K562 (cell line): ENCODE results near the gene SIRPB2. TPM values are rescaled to one million over a fixed set of nuclear protein-coding genes. Genes with fewer than 3 reads are reported as not detected.

Experiments
- EGR1 ChIP-seq: fragments of 450-650 bp; conservative IDR thresholded peaks from 2 replicates; pipeline ENCODE4 v1.6.1; 2017; ENCODE audit warnings: mild to moderate bottlenecking
- EHMT2 ChIP-seq: fragments of 450-650 bp; IDR thresholded peaks from 2 replicates; pipeline ENCODE4 v1.6.1; 2018; ENCODE audit warnings: antibody characterized with exemption
- FIP1L1 ChIP-seq: fragments of 200-400 bp; formaldehyde crosslinking; IDR thresholded peaks from 2 replicates; pipeline ENCODE4 v1.6.1; 2018; ENCODE audit warnings: mild to moderate bottlenecking, low read depth, low read length; ENCODE audit not compliant: poor library complexity, severe bottlenecking
- FOXA3 ChIP-seq, 2 experiments: fragments of 450-650 bp in 1 of 2; sonication (generic) in 1 of 2; formaldehyde crosslinking; IDR thresholded peaks in 1 of 2; conservative IDR thresholded peaks in 1 of 2; 2 replicates each; pipeline versions ENCODE4 v1.4.0 to v1.8.0; 2020 to 2022; ENCODE audit warnings: mild to moderate bottlenecking in 2 of 2, missing genetic modification reagents in 1 of 2
- GABPA ChIP-seq: fragments of 200-800 bp; sonication (Bioruptor generic); conservative IDR thresholded peaks from 2 replicates; pipeline ENCODE4 v1.6.1; 2016; ENCODE audit warnings: low read depth, missing genetic modification characterization, missing compliant biosample characterization
- HDAC2 ChIP-seq: fragments of 450-650 bp; IDR thresholded peaks from 2 replicates; pipeline ENCODE4 v1.6.1; 2016; ENCODE audit warnings: mild to moderate bottlenecking
- HMG20A ChIP-seq: fragments of 450-650 bp; formaldehyde crosslinking; conservative IDR thresholded peaks from 2 replicates; pipeline ENCODE4 v1.4.0; 2020; ENCODE audit warnings: mild to moderate bottlenecking, mixed read lengths
- HNRNPK ChIP-seq: fragments of 200-400 bp; formaldehyde crosslinking; IDR thresholded peaks from one replicate; pipeline ENCODE4 v1.6.1; 2018; ENCODE audit warnings: mild to moderate bottlenecking, low read depth, low read length; ENCODE audit not compliant: poor library complexity, severe bottlenecking
- L3MBTL2 ChIP-seq: fragments of 450-650 bp; IDR thresholded peaks from 2 replicates; pipeline ENCODE4 v1.6.1; 2016; ENCODE audit warnings: mild to moderate bottlenecking, moderate library complexity
- MYBL2 ChIP-seq, 2 experiments: fragments of 450-650 bp in 1 of 2; sonication (generic) in 1 of 2; formaldehyde crosslinking in 1 of 2; IDR thresholded peaks; 2 replicates each; pipeline versions ENCODE4 v1.6.1 to v1.8.1; 2017 to 2022; ENCODE audit warnings: borderline replicate concordance in 1 of 2, inconsistent platforms in 1 of 2, low read depth in 1 of 2, mild to moderate bottlenecking in 1 of 2, missing genetic modification reagents in 1 of 2, moderate library complexity in 1 of 2
- MYNN ChIP-seq, 2 experiments: sonication (generic); formaldehyde crosslinking in 1 of 2; IDR thresholded peaks; 2 replicates each; pipeline versions ENCODE4 v1.5.0 to v1.6.1; 2016 to 2020; ENCODE audit warnings: antibody characterized with exemption in 1 of 2, missing genetic modification reagents in 1 of 2
- NEUROD1 ChIP-seq: fragments of 150-350 bp; IDR thresholded peaks from 2 replicates; pipeline ENCODE4 v1.6.1; 2014; ENCODE audit warnings: borderline replicate concordance, low read length, low read depth; ENCODE audit not compliant: partially characterized antibody
- SIN3A ChIP-seq, 2 experiments: fragments of 150-350 bp in 1 of 2; IDR thresholded peaks; 2 replicates each; pipeline ENCODE4 v1.6.1; 2011 to 2016; ENCODE audit warnings: borderline replicate concordance in 2 of 2, low read depth in 2 of 2, low read length in 2 of 2, mild to moderate bottlenecking in 2 of 2, moderate library complexity in 2 of 2; ENCODE audit not compliant: control insufficient read depth in 1 of 2
- XRCC3 ChIP-seq: fragments of 450-650 bp; IDR thresholded peaks from 2 replicates; pipeline ENCODE4 v1.6.1; 2017; ENCODE audit warnings: mild to moderate bottlenecking, moderate library complexity
- ZBTB1 ChIP-seq: sonication (generic); formaldehyde crosslinking; IDR thresholded peaks from 2 replicates; pipeline ENCODE4 v1.8.1; 2023; ENCODE audit warnings: missing genetic modification reagents, low read depth, mild to moderate bottlenecking, borderline replicate concordance
- ZFP30 ChIP-seq: fragments of 250-450 bp; sonication (Bioruptor Pico); IDR thresholded peaks from 2 replicates; pipeline ENCODE4 v1.8.0; 2022; ENCODE audit warnings: moderate library complexity, mild to moderate bottlenecking, inconsistent platforms, borderline replicate concordance
- ZFPM2 ChIP-seq: fragments of 250-450 bp; sonication (Bioruptor Pico); IDR thresholded peaks from 2 replicates; pipeline ENCODE4 v1.5.1; 2022; ENCODE audit warnings: mild to moderate bottlenecking
- ZKSCAN3 ChIP-seq: fragments of 250-450 bp; sonication (Bioruptor Pico); IDR thresholded peaks from 2 replicates; pipeline ENCODE4 v1.4.0; 2020
- ZNF146 ChIP-seq: IDR thresholded peaks from one replicate; pipeline ENCODE4 v1.6.1; 2018; ENCODE audit warnings: missing compliant biosample characterization; ENCODE audit not compliant: unreplicated experiment
- polyA plus RNA-seq, 8 experiments: library from polyadenylated mRNA; depleted of rRNA in 4 of 8; stranded (reverse) in 5 of 8; unstranded in 3 of 8; fragments of >200 nt; fragmentation: Nextera tagmentation in 2 of 8; fragmentation: Illumina TruSeq in 1 of 8; extraction: Ambion mirVana in 2 of 8; extraction: Trizol in 1 of 8; gene quantifications; 2 replicates each; pipeline versions ENCODE4 v1.2.1 to v1.2.3, GENCODE V29; 2011 to 2014; ENCODE audit warnings: inconsistent platforms in 1 of 8, missing spikeins in 1 of 8
- total RNA-seq, 7 experiments: library from RNA; depleted of rRNA in 6 of 7; stranded (reverse); fragments of >200 nt in 6 of 7; fragmentation: Illumina TruSeq in 2 of 7; extraction: Trizol in 2 of 7; gene quantifications; 2 replicates each; pipeline versions ENCODE4 v1.2.1 to v1.2.3, GENCODE V29; 2011 to 2021; ENCODE audit warnings: low replicate concordance in 1 of 7
- TF ChIP-seq, protein P1 (sequence below): fragments of 450-650 bp; formaldehyde crosslinking; IDR thresholded peaks from 2 replicates; pipeline ENCODE4 v1.4.0; 2022; ENCODE audit warnings: missing genetic modification characterization
- TF ChIP-seq, protein P2 (sequence below), 2 experiments: IDR thresholded peaks; 2 replicates each; pipeline ENCODE4 v1.6.1; 2011; ENCODE audit warnings: borderline replicate concordance in 1 of 2, control low read depth in 1 of 2, low read depth in 1 of 2, low read length in 1 of 2, mild to moderate bottlenecking in 1 of 2, mixed read lengths in 1 of 2, moderate library complexity in 1 of 2; ENCODE audit not compliant: insufficient read depth in 1 of 2, insufficient read length in 1 of 2, poor library complexity in 1 of 2, severe bottlenecking in 1 of 2; ENCODE audit errors: extremely low read depth in 1 of 2
- TF ChIP-seq, protein P3 (sequence below), 2 experiments: fragments of 450-650 bp; IDR thresholded peaks; 2 replicates each; pipeline ENCODE4 v1.6.1; 2016

The SIRPB2 gene
- total and polyA plus RNA-seq, 9 of the 15 experiments (the other 6 are each of a cell fraction or from before 2014, with no cell fraction given), result 0.07 TPM; not detected in 7

DNA sequence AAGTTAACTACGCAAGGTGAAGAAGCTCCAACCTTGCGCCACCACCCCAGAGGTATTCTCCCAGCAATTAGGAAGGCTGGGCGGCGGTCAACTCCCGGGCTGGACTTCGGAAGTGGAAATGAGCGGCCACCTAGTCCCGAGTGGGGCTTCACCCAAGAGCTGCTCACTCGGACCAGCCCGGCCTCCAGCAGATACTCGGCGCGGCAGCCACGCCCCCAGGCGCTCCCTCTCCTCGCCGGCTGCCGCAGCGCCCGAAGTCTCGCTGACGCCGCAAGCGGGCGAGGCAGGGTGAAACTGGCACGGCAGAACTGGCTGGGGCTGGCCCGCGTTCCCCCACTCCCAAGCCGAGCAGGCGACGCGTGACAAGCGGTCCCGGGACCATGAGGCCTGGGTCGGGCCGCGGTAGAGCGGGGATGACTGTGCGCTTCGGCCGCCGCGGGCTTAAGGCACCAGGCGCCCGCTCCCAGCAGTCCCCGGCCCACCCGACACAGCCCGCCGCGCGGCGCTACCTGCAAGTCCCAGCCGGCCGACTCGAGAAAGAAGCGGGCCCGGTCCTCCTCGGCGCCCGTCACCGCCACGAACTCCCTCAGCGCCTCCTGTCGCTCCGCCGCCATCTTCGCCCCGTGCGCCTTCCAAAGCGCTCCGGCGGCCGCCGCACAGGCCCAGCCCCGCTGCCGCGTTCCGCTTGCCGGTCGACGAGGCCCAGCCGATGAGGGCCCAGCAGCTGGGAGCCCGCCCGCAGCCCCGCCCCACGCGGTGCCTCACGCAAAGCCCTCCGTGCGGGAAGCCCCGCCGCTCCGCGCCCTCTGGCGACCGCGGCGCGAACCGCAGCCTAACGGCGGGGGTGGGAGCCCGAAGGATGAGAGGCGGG lies 24.8 kb downstream of the SIRPB2 start, which contains the start of gene NSFL1C (continued):
- peak; percentile 97 for TF ChIP-seq FIP1L1
- TF ChIP-seq NEUROD1, result peak; percentile 60
- TF ChIP-seq ZFP30, result no peak
- no peak for TF ChIP-seq EHMT2
- TF ChIP-seq HDAC2, result no peak
- TF ChIP-seq ZFPM2 (CRISPR knock-in tag), result no peak
- no peak for TF ChIP-seq FOXA3 (CRISPR knock-in tag; conservative IDR thresholded peaks at IDR 0.05 in 1 of 2, IDR thresholded peaks at IDR 0.05 in 1 of 2)
- TF ChIP-seq, protein P1, sequence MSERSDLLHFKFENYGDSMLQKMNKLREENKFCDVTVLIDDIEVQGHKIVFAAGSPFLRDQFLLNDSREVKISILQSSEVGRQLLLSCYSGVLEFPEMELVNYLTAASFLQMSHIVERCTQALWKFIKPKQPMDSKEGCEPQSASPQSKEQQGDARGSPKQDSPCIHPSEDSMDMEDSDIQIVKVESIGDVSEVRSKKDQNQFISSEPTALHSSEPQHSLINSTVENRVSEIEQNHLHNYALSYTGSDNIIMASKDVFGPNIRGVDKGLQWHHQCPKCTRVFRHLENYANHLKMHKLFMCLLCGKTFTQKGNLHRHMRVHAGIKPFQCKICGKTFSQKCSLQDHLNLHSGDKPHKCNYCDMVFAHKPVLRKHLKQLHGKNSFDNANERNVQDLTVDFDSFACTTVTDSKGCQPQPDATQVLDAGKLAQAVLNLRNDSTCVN, result no peak
- peak; percentile 96 for TF ChIP-seq ZBTB1
- peak; percentile 32; the same call in 1 of the 2 replicates for TF ChIP-seq EGR1
- TF ChIP-seq ZKSCAN3, result no peak
- no peak for TF ChIP-seq HMG20A (CRISPR knock-in tag)
- peak; percentile 40; the same call in 1 of the 2 replicates for TF ChIP-seq L3MBTL2
- TF ChIP-seq, protein P2, sequence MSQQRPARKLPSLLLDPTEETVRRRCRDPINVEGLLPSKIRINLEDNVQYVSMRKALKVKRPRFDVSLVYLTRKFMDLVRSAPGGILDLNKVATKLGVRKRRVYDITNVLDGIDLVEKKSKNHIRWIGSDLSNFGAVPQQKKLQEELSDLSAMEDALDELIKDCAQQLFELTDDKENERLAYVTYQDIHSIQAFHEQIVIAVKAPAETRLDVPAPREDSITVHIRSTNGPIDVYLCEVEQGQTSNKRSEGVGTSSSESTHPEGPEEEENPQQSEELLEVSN (IDR thresholded peaks at IDR 0.05; ENCODE audit: borderline replicate concordance in 1 of 2, extremely low read depth in 1 of 2, insufficient read depth in 1 of 2, insufficient read length in 1 of 2, low read depth in 1 of 2, low read length in 1 of 2, poor library complexity in 1 of 2, severe bottlenecking in 1 of 2), result peak; percentile 28 to 48
- TF ChIP-seq, protein P3, sequence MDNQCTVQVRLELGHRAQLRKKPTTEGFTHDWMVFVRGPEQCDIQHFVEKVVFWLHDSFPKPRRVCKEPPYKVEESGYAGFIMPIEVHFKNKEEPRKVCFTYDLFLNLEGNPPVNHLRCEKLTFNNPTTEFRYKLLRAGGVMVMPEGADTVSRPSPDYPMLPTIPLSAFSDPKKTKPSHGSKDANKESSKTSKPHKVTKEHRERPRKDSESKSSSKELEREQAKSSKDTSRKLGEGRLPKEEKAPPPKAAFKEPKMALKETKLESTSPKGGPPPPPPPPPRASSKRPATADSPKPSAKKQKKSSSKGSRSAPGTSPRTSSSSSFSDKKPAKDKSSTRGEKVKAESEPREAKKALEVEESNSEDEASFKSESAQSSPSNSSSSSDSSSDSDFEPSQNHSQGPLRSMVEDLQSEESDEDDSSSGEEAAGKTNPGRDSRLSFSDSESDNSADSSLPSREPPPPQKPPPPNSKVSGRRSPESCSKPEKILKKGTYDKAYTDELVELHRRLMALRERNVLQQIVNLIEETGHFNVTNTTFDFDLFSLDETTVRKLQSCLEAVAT (IDR thresholded peaks at IDR 0.05), result no peak
- TF ChIP-seq XRCC3, result no peak
- TF ChIP-seq GABPA (tag), result peak; percentile 93
- TF ChIP-seq MYNN (IDR thresholded peaks at IDR 0.05), result no peak
- no peak for TF ChIP-seq MYNN (CRISPR knock-in tag; IDR thresholded peaks at IDR 0.05)
- peak; percentile 43 to 71; a peak in 2 of 4 replicates for TF ChIP-seq SIN3A (IDR thresholded peaks at IDR 0.05; ENCODE audit: borderline replicate concordance in 2 of 2, control insufficient read depth in 1 of 2, low read depth in 2 of 2, low read length in 2 of 2)
- TF ChIP-seq HNRNPK, result peak; percentile 91
- no peak for TF ChIP-seq ZNF146
- no peak for TF ChIP-seq MYBL2 (IDR thresholded peaks at IDR 0.05; ENCODE audit: low read depth)
- no peak for TF ChIP-seq MYBL2 (CRISPR knock-in tag; IDR thresholded peaks at IDR 0.05; ENCODE audit: borderline replicate concordance)
